Measurements from ENCODE around the gene OR9Q2. TPM values are rescaled to one million over a fixed set of nuclear protein-coding genes. Genes with fewer than 3 reads are reported as not detected.
A peak's percentile ranks its signal among the peaks of the same experiment; 100 is the strongest.

OR9Q2 gene, protein sequence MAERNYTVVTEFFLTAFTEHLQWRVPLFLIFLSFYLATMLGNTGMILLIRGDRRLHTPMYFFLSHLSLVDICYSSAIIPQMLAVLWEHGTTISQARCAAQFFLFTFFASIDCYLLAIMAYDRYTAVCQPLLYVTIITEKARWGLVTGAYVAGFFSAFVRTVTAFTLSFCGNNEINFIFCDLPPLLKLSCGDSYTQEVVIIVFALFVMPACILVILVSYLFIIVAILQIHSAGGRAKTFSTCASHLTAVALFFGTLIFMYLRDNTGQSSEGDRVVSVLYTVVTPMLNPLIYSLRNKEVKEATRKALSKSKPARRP
- total RNA-seq: under 1 TPM in 2 of 8 experiments, not detected in 6; 0.14 to 0.19 TPM

DNA sequence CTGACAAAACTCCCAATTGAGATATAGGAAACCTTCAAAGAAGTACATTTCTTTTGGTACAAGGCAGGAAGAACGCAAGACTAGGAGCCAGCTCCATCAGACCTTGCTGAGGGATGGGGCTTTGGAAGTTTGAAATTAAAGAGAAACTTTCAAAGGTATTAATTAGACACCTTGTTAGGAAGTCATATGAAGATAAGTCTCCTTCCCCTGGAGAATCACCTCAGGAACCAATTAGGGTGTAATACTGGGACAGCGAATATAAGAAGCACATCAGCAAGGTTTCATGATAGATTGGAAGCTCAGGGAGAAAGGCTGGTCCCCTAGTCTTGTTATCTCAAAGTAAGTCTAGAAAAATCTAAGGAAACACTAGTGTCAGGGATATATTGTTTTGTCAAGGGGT lies at the start of gene OR9Q2:
OR9Q2 (plus strand) TSS at position 301 of the 400 bp plus-strand sequence. CDS start 1,421 bp downstream, outside the sequence.
- no peak for ATAC-seq (replicated peaks in 6 of 8)
- Histone ChIP-seq H3K4me1 (replicated peaks in 1 of 2) (no peaks in the 10 kb centered on the region), H3K27ac (no peak within 1 kb of the TSS), H3K4me3 (no peak within 1 kb of the TSS)
- 0 to 83% (median 77%) methylated on average over 1 to 2 of the region's 2 CpGs; no CpG with 5 or more reads in 4 of the 10 experiments for WGBS, 10 experiments
- in situ Hi-C loops (cut with MboI; ENCODE audit: low pct_unique_long_range_greater_than_20kb in 2 of 9, low sequenced_read_pairs in 9 of 9, unreplicated experiment in 9 of 9): no loop called here

DNA sequence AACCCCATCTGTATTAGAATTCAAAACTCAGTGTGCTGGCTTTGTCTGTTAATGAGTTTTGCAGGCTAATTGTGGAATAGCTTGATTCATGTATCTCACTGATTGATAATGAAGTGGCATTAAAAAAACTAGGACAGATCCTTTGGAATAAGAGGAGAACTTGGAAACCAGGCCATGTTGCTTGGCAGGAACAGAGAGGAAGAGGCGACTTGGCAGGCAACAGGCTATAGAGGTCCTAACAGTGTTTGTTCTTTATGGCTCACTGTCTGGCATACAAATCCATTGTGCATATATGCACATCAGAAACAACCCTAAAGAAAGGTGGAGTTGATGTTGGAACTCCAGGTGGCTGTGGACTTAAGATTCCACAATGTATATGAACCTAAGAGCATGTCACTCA lies 46.1 kb upstream of the OR9Q2 start:
- Histone ChIP-seq H3K4me1 (replicated peaks in 1 of 2) (no peaks in the 10 kb centered on the region), H3K4me3 (no peak overlapping the region), H3K27ac (no peak overlapping the region)
- no peak for ATAC-seq (replicated peaks in 6 of 8)
- WGBS, 10 experiments: 33 to 57% (median 42%) methylated on average over 1 of the region's 1 CpG; no CpG with 5 or more reads in 6 of the 10 experiments
- in situ Hi-C loops (cut with MboI; ENCODE audit: low pct_unique_long_range_greater_than_20kb in 2 of 9, low sequenced_read_pairs in 9 of 9, unreplicated experiment in 9 of 9): no loop called here

DNA sequence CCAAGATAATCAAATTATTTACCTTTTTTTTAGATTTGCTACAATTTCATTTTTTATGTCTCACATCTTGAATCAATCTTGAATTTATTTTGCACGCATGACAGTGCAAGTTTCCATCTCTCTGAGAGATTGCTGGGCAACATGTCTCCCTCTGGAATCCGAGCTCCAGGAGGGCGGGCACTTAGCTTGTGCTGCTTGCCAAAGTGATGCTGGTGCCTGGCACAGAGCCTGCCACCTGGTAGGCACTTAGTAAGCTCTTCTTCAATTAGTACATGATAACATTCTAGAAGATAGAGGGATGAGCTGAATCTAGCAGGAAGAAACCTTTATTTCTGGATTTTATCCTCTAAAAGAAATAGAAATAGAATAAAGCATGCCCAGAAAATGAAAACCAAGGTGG lies 36.1 kb upstream of the OR9Q2 start:
- Histone ChIP-seq H3K4me3 (no peak overlapping the region), H3K27ac (no peak overlapping the region), H3K4me1 (replicated peaks in 1 of 2) (no peaks in the 10 kb centered on the region)
- no peak for ATAC-seq (replicated peaks in 6 of 8)
- in situ Hi-C loops (cut with MboI; ENCODE audit: low pct_unique_long_range_greater_than_20kb in 2 of 9, low sequenced_read_pairs in 9 of 9, unreplicated experiment in 9 of 9): no loop called here
- 0 to 100% (median 57%) methylated on average over 1 to 3 of the region's 3 CpGs for WGBS, 10 experiments

DNA sequence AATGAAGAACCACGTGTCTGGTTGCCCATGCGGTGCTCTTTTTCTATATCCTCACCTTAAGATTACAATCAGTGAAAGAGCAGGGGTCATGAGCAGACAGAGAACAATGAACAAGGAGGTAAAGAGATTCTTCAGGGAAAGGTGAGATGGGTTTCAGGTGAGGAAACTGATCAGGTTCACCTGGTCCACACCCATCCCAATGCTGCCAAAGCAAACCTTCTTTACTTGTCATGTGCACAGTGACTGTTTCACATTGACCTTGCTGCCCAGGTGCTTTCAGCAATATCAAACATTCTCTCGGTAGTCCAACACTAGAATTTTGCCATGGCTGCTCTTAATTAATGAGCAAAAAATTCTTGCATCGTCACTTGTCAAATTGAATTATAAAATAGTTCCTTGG lies 24.5 kb upstream of the OR9Q2 start:
- WGBS, 10 experiments: 20 to 100% (median 84%) methylated on average over 1 to 2 of the region's 4 CpGs; no CpG with 5 or more reads in 4 of the 10 experiments
- Histone ChIP-seq H3K4me1 (replicated peaks in 1 of 2) (no peaks in the 10 kb centered on the region), H3K4me3 (no peak overlapping the region), H3K27ac (no peak overlapping the region)
- in situ Hi-C loops (cut with MboI; ENCODE audit: low pct_unique_long_range_greater_than_20kb in 2 of 9, low sequenced_read_pairs in 9 of 9, unreplicated experiment in 9 of 9): no loop called here
- ATAC-seq (replicated peaks in 6 of 8): no peak

DNA sequence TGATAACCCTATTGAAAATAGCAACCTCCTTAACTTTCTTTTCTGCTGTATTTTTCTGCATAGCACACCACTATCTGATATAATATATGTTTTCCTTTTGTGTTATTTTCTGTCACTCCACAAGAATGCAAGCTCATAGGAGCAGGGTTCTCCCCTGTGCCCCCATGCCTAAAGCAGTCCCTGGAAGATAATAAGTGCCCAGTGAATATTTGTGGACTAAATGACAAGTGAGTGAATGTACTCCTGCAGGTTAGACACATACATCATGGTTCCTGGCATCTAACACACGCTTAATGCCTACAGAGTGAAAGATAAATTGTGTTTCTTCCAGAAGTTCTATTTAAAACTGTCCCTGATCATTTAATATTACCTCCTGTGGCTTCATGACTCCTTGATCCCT lies 23.9 kb upstream of the OR9Q2 start:
- no peaks in the 10 kb centered on the region for H3K4me1 ChIP-seq (replicated peaks in 1 of 2)
- no peak overlapping the region for H3K4me3 ChIP-seq
- WGBS, 10 experiments: 17 to 100% (median 52%) methylated on average over 1 of the region's 1 CpG; no CpG with 5 or more reads in 2 of the 10 experiments
- H3K27ac ChIP-seq: no peak overlapping the region
- ATAC-seq (replicated peaks in 6 of 8): no peak
- in situ Hi-C loops (cut with MboI; ENCODE audit: low pct_unique_long_range_greater_than_20kb in 2 of 9, low sequenced_read_pairs in 9 of 9, unreplicated experiment in 9 of 9): no loop called here

DNA sequence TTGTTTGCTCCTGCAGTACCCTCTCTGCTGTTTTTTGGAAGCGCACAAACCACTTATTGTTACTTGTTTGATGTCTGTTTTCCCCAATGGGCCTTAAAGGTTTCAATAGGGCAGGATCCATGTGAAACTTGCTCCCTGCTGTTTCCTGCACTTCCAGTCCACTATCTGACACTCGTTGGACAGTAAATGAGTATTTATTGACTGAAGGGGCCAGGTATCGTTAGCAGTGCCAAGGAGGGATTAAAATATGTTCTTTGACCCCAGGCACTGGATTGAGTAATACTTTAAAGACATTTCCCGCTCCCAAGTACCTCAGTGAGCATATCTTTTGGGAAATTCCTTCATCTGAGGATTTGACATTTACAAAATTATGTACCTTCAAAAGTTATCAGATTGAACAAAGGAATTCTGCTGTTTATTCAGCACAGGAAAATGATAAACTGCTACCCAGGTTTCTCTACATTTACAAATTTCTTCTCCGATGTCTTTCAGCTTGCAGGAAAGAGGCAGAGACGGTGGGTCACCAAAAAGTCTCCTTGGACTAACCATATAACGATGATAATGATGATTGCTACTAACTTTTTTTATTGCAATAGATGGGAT lies 23.3 kb upstream of the OR9Q2 start:
- ATAC-seq (replicated peaks in 6 of 8): no peak
- Histone ChIP-seq H3K27ac (no peak overlapping the region), H3K4me1 (replicated peaks in 1 of 2) (no peaks in the 10 kb centered on the region), H3K4me3 (no peak overlapping the region)
- 0 to 100% (median 71%) methylated on average over 1 to 7 of the region's 7 CpGs; no CpG with 5 or more reads in 1 of the 10 experiments for WGBS, 10 experiments
- in situ Hi-C loops (cut with MboI; ENCODE audit: low pct_unique_long_range_greater_than_20kb in 2 of 9, low sequenced_read_pairs in 9 of 9, unreplicated experiment in 9 of 9): no loop called here

DNA sequence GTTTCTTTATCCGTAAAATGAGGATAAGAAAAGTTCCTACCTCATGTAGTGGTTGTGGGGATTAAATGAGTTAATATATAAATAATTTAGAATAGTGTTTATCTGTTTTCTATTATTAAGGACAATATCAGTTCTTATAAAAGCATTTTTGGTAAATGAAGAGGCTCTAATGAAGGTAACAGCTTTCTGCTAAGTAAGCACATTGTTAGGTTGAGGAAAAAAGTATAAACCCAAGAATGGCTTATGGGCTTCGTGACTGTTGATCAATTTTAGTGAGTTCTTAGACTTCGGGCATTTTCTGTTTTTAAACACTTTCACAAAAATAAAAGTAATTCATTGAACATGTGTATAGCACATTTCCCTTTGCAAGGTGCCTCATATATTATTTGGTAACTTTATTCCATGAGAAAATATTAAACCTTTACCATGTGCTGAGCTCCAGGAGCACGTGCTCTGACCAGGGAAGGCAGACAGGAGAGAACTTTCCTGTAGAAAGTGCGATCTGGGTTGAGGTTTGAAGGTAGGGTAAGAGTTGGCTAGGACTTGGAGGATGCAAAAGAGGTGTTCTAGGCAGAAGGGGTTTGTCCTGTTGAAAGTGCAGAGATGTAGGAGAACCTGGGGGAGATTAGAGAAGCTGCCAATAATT lies 11.3 kb upstream of the OR9Q2 start:
- no peak for ATAC-seq (replicated peaks in 6 of 8)
- no peaks in the 10 kb centered on the region for H3K4me1 ChIP-seq (replicated peaks in 1 of 2)

DNA sequence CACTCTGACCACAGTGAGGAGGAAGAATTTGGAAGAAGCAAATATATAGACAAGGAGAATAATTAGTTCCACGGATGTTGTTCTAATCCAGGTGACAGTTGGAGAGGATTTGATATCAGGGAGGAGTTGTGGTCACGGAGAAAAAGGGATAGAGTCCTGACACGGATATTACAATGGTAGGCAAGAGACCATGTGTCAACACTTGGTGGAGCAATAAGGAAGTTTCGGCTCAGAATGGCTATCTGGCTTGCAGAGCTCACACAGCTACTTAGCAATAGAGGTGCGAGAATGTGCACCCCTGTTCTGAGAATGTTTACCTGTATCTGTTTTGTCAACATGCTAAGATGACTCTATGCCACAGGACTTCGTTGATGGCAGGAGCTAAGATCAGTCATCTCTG lies 10.4 kb upstream of the OR9Q2 start:
- no peak overlapping the region for H3K4me3 ChIP-seq
- WGBS, 10 experiments: 13 to 100% (median 70%) methylated on average over 1 to 6 of the region's 6 CpGs; no CpG with 5 or more reads in 1 of the 10 experiments
- no peaks in the 10 kb centered on the region for H3K4me1 ChIP-seq (replicated peaks in 1 of 2)
- no peak overlapping the region for H3K27ac ChIP-seq
- no peak for ATAC-seq (replicated peaks in 6 of 8)
- in situ Hi-C loops (cut with MboI; ENCODE audit: low pct_unique_long_range_greater_than_20kb in 2 of 9, low sequenced_read_pairs in 9 of 9, unreplicated experiment in 9 of 9): no loop called here

More for the DNA sequence above, 11.3 kb upstream of the OR9Q2 start:
- WGBS, 10 experiments: 3 to 100% (median 50%) methylated on average over 1 to 5 of the region's 5 CpGs
- Histone ChIP-seq H3K4me3 (no peak overlapping the region), H3K27ac (no peak overlapping the region)
- in situ Hi-C loops (cut with MboI; ENCODE audit: low pct_unique_long_range_greater_than_20kb in 2 of 9, low sequenced_read_pairs in 9 of 9, unreplicated experiment in 9 of 9): no loop called here

DNA sequence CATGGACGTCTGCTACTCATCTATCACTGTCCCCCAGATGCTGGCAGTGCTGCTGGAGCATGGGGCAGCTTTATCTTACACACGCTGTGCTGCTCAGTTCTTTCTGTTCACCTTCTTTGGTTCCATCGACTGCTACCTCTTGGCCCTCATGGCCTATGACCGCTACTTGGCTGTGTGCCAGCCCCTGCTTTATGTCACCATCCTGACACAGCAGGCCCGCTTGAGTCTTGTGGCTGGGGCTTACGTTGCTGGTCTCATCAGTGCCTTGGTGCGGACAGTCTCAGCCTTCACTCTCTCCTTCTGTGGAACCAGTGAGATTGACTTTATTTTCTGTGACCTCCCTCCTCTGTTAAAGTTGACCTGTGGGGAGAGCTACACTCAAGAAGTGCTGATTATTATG lies 9.2 kb upstream of the OR9Q2 start:
- 27 to 100% (median 68%) methylated on average over 2 to 6 of the region's 7 CpGs; no CpG with 5 or more reads in 2 of the 10 experiments for WGBS, 10 experiments
- in situ Hi-C loops (cut with MboI; ENCODE audit: low pct_unique_long_range_greater_than_20kb in 2 of 9, low sequenced_read_pairs in 9 of 9, unreplicated experiment in 9 of 9): no loop called here

DNA sequence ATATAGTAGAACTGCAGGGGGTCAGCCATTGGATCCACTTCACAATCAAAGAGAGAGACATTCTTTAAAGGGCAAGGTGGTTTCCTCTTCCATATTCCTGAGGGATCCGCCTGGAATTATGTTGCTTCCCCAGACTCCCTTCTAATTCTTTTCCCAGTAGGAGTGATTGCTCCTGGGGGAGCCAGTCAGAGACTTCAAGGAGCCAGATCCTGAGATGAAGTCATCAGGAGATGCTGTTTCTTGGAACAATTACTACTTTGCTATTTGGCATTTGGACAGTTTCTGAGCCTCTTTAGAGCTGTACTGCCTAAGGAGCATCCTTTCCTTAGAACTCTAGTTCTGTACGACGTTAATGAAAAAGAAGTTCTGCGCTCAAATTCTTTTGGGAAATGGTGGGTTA lies 1.9 kb upstream of the OR9Q2 start:
- 8 to 100% (median 83%) methylated on average over 1 to 4 of the region's 4 CpGs; no CpG with 5 or more reads in 1 of the 10 experiments for WGBS, 10 experiments
- ATAC-seq (replicated peaks in 6 of 8): no peak

More for the DNA sequence above, 9.2 kb upstream of the OR9Q2 start:
- H3K4me3 ChIP-seq: no peak overlapping the region
- H3K4me1 ChIP-seq (replicated peaks in 1 of 2): no peaks in the 10 kb centered on the region
- ATAC-seq (replicated peaks in 6 of 8): no peak
- no peak overlapping the region for H3K27ac ChIP-seq

DNA sequence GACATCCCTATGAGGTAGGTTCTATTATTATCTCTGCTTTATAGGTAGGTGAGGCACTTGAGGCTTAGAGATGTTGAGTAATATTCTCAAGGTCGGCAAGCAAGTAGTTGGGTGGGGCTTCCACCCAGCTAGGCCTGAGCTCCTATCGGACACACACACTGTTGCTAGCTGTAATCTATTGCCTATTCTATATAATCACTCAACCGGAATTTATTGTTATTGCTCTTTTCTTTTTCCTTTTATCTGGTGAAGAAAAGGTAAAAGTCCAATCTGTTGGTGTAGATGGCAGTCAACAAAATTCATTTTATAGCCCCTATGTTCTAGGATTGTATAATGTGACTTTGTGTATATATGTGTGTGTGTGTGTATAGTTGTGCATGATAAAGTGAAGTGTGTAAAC lies 3.4 kb downstream of the OR9Q2 start:
- ATAC-seq (replicated peaks in 6 of 8): peak in 3 of 8 experiments; percentile 40 to 53 (median 43)
- in situ Hi-C loops (cut with MboI; ENCODE audit: low pct_unique_long_range_greater_than_20kb in 2 of 9, low sequenced_read_pairs in 9 of 9, unreplicated experiment in 9 of 9): no loop called here
- H3K27ac ChIP-seq: no peak overlapping the region
- 0 to 58% (median 24%) methylated on average over 1 to 3 of the region's 3 CpGs; no CpG with 5 or more reads in 4 of the 10 experiments for WGBS, 10 experiments
- H3K4me1 ChIP-seq (replicated peaks in 1 of 2): no peaks in the 10 kb centered on the region
- no peak overlapping the region for H3K4me3 ChIP-seq

More for the DNA sequence above, 1.9 kb upstream of the OR9Q2 start:
- in situ Hi-C loops (cut with MboI; ENCODE audit: low pct_unique_long_range_greater_than_20kb in 2 of 9, low sequenced_read_pairs in 9 of 9, unreplicated experiment in 9 of 9): no loop called here
- Histone ChIP-seq H3K27ac (no peak overlapping the region), H3K4me1 (replicated peaks in 1 of 2) (no peaks in the 10 kb centered on the region), H3K4me3 (no peak overlapping the region)

DNA sequence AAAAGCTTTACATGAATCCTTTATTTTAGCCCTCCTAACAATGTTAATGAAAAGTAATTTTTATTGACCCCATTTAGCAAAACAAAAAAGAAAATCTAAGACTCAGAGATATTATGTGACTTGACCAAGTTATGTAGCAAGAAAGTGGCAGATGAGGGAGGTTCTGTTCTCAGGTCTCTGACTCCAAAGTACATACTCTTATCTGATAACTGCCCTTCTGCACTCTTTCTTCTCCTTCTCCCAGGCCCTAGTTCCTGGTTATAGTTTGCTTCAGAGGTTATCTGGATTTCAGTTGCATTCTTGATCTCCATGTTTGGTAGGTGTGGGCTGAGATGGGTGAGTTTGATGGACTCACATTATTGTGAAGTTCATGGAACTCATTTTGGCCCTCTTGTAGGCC lies 4.5 kb downstream of the OR9Q2 start:
- ATAC-seq (replicated peaks in 6 of 8): no peak
- in situ Hi-C loops (cut with MboI; ENCODE audit: low pct_unique_long_range_greater_than_20kb in 2 of 9, low sequenced_read_pairs in 9 of 9, unreplicated experiment in 9 of 9): no loop called here
- H3K4me1 ChIP-seq (replicated peaks in 1 of 2): no peaks in the 10 kb centered on the region
- H3K4me3 ChIP-seq: no peak overlapping the region
- H3K27ac ChIP-seq: no peak overlapping the region

DNA sequence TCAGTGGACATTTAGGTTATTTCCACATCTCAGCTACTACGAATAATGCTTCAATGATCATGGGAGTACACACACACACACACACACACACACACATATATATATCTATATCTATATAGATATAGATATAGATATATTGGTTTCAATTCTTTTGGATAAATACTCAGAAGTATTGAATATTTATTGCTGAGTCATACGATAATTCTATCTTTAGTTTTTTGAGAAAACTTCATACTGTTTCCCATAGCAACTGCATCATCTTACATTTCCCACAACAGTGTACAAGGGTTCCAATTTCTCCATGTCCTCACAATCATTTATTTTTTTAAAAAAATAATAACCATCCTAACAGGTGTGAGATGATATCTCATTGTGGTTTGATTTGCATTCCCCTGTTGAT lies 7.1 kb downstream of the OR9Q2 start:
- no peaks in the 10 kb centered on the region for H3K4me1 ChIP-seq (replicated peaks in 1 of 2)
- no peak for ATAC-seq (replicated peaks in 6 of 8)
- WGBS, 10 experiments: 0 to 100% (median 80%) methylated on average over 1 to 2 of the region's 2 CpGs; no CpG with 5 or more reads in 2 of the 10 experiments
- H3K27ac ChIP-seq: no peak overlapping the region
- in situ Hi-C loops (cut with MboI; ENCODE audit: low pct_unique_long_range_greater_than_20kb in 2 of 9, low sequenced_read_pairs in 9 of 9, unreplicated experiment in 9 of 9): no loop called here
- no peak overlapping the region for H3K4me3 ChIP-seq
